ENCODE measurements around the gene ADAMTSL1.

The ADAMTSL1 gene

DNA sequence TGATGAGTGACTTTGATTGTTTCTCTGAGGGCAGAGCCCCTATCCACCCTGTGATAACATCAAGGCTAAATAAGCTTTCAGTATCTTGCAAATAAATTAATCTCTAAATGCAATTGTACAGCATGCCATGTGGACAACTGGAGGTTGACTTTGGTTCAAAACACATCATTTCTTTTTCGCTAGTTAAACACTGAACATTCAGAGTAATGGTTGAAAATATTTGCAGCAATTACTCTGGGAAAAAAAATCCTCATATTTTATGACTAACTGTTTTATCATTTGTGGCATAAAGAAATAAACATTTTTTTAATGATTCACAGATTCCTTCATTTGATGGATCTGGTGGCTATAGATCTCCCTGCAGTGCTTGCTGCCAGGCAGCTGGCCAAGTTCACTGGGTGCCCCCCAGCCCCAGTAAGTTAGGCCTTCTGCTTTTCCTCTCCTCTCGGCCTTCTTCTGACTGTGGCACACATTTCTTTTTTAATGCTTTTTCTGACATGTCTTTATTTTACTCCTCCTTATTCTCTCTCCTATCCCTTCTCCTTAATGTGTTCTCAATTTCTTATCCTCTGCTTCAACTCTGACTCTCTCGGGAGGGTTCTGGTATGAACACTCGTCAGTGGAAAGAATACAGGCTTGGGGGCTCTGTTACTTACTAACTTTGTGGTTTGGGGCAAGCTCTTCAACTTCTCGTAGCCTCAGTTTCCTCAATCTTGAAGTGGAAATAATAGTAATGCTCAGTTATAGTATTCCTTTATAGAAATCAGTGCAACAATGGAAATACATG lies 69.6 kb downstream of the ADAMTSL1 start:
- no peak overlapping the region for H3K27ac ChIP-seq
- TF ChIP-seq CTCF (conservative IDR thresholded peaks at IDR 0.05) = no peak

DNA sequence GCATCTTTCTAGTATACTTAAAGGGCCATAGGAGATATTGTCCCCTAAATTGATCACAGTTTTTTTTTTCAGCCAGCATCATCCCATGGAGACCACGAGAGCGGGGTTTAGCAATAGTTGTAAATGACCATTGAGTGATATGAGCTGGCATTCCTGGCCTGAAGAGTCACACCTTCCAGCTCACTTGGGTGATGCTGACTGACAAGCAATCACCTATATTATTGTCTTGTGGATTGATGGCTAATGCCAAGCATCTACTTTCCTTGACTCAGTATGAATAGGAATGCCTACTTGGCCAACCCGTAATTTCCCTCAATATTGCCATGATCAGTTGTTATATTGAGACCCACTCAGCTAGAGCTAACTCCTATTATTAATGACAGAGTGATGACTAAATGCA lies 70.5 kb downstream of the ADAMTSL1 start:
- no peak overlapping the region for H3K27ac ChIP-seq
- TF ChIP-seq CTCF (conservative IDR thresholded peaks at IDR 0.05) = no peak

GRCh38 chr9:18545636-18546360 lies 71.8 kb downstream of the ADAMTSL1 start:
- no peak for TF ChIP-seq CTCF (conservative IDR thresholded peaks at IDR 0.05)

DNA sequence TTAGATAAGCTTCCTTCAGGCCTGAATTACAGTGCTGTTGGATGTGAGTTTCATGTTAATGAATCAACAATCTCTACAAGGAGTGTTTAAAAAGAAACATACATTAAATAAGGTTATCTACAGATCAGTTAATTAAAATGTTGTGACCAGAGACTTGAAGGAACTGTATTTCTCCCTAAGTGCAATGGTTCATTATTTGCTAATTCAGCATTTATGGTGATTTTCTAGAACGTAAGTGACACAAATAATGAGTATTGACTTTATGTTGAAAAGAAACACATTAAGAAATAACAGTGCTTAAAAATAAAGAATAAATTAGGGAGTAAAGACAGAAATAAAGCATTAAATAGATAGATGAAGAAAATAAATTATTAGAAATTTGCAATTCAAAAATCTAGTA lies 74.5 kb downstream of the ADAMTSL1 start:
- TF ChIP-seq CTCF (conservative IDR thresholded peaks at IDR 0.05) = no peak
- no peak overlapping the region for H3K27ac ChIP-seq

More at GRCh38 chr9:18545636-18546360, 71.8 kb downstream of the ADAMTSL1 start:
- H3K27ac ChIP-seq = no peak overlapping the region

DNA sequence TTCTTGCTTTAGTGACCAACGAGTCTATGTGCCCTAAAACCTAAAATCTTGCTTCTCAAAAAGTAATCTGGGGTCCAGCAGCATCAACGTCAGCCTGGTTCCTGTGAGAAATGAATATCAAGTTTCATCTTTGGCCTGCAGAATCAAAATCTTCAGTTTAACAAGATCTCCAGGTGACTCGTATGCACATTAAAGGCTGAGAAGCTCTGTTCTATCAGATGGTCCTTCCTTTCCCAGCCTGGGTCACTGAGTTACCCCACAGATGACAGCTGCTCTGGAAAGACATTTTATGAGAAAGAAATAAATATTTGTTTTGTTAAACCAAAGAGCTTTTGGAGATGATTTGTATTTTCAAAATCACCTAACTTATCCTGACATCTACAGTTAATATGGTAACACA lies 75.8 kb downstream of the ADAMTSL1 start:
- peak overlapping the region; percentile 35; the same call in 1 of the 2 replicates for H3K27ac ChIP-seq
- no peak for TF ChIP-seq CTCF (conservative IDR thresholded peaks at IDR 0.05)

GRCh38 chr9:18550286-18550685 lies 76.3 kb downstream of the ADAMTSL1 start:
- H3K27ac ChIP-seq = peak overlapping the region; percentile 35
- TF ChIP-seq CTCF (conservative IDR thresholded peaks at IDR 0.05) = no peak

DNA sequence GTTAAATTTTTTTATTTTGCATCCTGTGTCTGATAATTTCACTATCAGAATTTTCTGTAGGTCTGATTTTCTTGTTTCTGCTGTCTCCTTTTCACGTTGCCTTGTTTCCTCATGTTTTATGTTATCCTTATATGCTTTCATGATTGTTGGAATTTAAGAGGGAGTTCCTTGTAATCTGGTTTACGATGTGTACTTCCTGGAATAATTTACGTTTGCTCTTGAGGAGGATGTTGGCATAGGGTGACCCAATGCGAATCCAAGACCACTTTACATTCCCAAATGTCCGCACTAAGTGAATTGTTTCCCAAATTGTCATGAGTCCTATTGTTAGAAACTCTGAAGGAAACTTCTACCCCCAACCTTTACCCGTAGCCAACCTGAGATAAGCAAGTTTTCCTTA lies 80.3 kb downstream of the ADAMTSL1 start:
- H3K27ac ChIP-seq = peak overlapping the region; percentile 26
- TF ChIP-seq CTCF (conservative IDR thresholded peaks at IDR 0.05) = no peak
